Activated CD4-positive, alpha-beta T cell treated with anti-CD3 and anti-CD28 coated beads, Interleukin-2, amount 50 U/mL, for 16 hours (primary cell): ENCODE measurements around the gene RACGAP1.
A peak's percentile ranks its signal among the peaks of the same experiment; 100 is the strongest.

Experiments used
- DNase-seq: peaks from one replicate; pipeline ENCODE4 v3.0.0-alpha.2; 2020

Gene RACGAP1

DNA sequence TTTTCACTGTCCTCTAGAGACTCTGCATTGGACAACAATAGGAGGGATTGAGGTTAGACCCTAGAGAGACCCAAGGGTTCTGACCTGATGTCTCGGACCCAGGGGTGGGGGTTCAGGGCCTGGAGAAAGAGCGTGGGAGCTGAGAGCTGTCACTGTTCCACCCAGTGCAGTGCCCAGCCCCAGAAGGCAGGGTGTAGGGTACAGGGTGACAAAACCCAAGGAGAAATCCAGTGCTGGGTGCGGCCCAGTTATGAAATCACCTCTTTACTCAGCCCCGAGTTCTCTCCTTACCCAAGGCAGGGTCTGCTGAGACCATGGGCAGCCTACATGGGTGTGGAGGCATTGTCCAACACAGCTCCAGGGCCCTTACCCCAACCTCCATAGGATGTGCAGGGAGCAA, 72.1 kb downstream of the RACGAP1 start:
- no peak for DNase-seq

DNA sequence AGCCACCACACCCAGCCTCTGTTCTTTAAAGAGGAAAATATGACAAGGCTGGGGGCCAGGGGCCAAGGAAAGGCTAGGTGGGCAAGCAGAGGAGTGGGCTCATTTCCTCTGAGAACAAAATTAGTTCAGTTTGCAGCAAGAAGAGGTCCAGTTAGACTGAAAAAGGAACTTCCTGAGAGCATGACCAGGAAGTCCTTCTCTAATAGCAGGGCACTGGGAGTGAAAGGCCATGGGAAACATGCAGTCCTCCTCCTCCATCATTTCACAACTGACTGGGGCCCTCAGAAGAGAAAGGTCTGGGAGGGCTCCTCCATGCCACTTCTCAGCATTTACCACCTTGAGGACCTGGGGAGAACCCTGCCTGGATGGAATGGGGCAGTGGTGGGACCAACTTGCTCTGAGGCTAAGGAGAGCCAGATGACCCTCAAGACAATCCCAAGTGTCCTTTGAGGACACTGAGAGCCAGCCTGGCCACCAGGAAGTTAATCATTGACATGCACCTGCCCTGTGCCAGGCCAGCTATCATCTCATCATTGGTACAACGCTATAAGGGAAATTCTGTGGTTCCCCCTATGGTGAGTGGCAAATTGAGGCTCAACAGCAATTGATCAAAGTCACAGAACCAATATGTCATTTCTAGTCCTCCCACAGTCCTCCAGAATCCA, 72.8 kb downstream of the RACGAP1 start:
- no peak for DNase-seq

DNA sequence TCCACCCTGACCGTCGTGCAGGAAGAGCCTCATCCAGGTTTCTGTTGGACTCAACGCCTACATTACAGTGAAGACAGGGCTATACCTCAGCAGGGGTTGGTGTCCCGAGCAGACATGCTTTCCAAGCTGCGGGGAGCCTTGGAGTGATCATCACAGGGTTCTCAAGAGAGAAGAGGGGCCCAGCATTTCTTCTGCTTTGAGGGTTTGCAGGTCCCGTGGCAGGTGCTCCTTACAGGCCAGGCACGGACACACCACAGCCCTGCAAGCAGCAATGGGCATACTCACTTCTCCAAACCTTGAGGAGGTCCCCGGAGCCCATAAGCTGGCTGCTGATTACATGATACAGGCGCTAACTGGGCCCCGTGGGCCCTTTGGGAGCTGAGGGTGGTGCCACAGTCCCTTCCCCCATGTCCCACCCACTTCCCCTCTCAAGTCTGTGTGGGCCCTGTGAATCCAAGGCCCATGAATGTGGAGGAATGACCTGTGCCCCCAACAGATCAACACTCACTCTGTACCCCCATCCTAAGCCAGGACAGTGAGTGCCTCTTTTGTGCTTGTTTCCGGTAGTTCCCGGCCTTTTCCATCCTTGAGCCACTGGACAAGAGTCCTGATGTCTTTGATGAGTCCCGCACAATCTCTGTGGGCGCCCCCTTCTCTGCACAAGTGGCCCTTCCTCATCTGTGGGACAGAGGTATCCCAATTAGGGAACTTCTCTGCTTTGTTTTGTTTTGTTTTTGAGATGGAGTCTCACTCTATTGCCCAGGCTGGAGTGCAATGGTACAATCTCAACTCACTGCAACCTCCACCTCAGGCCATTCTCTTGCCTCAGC, 73.7 kb downstream of the RACGAP1 start:
- no peak for DNase-seq

DNA sequence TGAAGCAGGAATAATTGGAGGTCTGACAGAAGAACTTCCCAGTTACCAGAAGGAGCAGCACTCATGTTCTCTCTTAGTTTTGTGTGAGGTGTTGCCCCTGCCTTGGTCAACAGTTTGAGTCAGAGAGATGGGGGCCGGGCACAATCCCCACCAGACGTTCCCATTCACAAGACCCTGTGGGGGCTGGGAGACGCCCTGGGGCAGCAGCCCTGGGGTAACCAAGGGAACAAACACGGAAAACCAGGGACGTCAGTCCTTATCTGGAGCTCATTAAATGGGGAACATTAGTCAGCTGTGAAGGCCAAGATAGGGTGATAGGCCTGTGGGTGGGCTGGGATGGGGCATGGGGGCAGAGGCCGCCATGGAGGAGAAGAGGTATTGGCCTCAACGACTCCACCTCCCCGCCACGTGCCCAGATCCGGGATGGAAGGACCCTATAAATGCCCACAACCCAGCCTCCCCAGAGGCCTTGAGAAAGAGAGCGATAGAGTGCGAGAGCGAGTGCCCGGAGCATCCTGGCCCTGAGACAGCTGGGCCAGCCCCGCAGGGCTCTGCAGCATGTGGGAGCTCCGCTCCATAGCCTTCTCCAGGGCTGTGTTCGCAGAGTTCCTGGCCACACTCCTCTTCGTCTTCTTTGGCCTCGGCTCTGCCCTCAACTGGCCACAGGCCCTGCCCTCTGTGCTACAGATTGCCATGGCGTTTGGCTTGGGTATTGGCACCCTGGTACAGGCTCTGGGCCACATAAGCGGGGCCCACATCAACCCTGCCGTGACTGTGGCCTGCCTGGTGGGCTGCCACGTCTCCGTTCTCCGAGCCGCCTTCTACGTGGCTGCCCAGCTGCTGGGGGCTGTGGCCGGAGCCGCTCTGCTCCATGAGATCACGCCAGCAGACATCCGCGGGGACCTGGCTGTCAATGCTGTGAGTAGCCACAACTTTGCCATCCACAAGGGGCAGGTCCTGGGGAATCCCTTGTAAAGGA, 74.7 kb downstream of the RACGAP1 start, which contains the start of gene AQP2:
TSS of gene AQP2 (plus strand) at position 465 of the 979 bp plus-strand sequence. CDS start at position 559, 94 bp downstream.
- no peak for DNase-seq

DNA sequence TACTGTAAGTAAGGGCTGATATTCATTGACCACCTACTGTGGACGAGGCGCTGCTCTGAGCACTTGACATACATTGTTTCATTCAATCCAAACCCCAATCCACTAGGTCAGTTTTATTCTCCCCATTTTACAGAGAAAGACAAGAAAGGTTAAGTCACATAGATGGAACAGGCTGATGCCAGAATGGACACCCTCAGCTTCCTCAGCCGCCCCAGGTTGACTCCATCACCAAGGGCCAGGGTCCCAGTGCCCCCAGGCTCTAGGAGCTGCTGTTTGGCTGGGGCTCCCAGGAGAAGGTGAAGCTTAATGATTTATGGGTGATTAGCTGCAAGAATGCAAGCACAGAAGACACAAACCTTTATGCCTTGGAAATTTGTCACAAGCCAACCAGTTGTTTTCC, 75.4 kb downstream of the RACGAP1 start:
- no peak for DNase-seq

DNA sequence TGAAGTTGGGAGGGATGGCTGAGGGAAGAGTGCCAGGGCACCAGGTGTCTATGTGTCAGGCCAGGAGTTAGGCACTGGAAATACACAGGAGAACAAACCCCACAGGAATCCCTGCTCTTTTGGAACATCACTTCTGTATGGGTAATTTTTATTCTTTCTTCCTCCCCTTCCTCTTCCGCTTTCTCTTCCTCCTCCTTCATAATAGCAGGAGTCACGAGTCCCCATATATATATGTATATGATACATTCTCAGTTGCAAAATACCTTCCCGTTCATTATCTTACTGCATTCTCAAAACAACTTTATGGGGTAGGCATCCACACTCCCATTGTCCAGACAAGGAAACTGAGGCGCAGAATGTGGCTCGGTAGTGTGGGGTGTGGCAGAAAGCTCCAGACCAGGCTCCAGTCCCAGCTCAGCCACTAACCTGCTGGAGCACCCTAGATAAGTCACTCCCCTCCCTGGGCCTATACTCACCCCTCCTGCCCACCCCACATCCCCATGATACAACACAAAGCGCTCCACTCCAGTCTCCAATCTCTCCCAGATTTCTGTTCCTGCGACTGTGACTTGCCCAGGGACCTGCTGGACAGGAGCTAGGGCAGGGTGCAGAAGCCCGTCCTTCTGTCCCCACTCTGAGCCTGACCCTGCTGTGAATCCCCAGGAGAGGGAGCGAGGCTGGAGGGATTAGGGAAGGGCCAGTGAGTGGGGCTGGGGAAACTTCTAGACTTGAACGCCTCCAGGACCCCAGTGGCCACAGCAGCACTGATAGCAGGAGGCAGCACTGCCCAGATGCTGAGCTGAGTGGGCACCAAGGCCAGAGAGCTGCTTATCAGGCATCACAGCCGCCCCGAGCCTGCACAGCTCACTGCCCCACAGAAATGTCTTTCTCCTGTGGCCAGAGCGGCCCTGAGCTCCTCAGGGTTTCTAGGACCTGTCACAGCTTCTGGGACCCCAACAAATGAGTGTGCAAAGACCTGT, 76.1 kb downstream of the RACGAP1 start:
- no peak for DNase-seq

DNA sequence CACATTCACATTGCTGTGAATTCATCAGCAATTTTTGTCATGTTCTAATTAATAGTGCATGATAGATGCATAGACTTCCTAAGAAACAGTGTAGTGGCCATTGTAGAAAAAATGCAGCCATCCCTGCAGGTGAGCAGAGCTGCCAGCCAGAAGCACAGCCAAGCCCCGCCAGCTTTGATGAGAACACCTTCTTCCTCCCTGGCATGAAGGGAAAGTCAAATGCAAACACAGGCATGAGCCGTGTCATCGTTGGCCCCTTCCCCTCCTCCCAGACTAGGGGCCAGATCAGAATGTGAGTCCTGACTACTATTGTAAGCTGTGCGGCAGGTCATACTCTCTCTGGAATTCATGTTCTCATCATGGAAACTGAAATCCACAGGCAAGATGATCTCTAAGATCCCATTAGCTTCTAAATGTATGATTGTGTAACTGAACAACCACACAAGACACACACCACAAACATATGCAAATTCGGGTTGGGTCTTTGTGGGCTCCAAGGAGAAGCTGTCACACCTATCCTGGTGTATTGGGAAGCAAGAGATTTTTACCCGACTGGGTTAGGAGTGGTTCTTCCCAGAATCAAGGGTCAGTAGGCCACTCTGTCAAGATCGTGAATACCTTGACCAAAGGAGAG, 77.6 kb downstream of the RACGAP1 start:
- DNase-seq = no peak

DNA sequence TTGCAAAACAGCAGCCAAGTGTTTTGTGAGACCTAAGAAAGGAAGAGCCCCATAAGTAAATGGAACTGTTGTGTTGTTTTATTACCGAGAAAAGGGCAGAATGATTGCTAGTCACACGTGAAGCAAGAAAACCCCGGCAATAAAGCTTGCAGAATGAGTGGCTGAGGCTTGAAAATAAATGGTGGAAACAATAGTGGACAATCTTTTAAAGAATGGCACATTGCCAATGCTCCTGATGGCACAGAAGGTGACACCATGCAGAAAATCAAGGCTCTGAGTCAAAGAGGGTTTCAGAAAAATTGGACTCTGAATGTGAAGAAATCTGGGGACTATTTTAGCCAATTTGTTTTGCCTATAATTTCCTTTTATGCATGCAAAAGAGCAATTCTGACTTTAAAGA, 78.8 kb downstream of the RACGAP1 start:
- DNase-seq = no peak

DNA sequence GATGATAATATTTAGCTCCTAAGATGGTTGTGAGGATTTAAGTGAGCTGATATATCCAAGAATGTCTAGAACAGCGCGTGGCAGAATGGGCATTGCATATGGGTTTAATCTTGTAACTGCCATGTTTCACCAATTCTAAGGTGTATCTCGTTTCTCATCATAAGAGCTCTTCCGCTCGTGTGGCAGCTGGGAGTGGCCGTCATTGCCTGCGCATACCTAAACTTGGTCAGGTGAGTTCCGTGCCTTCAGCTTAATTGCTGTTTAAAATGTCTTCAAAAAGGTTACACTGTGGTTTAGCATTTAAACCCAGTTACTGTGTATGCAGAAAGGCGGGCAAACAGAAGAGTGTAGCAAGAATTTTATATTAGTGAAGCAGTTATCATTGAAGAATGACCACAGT, 79.2 kb downstream of the RACGAP1 start:
- no peak for DNase-seq

DNA sequence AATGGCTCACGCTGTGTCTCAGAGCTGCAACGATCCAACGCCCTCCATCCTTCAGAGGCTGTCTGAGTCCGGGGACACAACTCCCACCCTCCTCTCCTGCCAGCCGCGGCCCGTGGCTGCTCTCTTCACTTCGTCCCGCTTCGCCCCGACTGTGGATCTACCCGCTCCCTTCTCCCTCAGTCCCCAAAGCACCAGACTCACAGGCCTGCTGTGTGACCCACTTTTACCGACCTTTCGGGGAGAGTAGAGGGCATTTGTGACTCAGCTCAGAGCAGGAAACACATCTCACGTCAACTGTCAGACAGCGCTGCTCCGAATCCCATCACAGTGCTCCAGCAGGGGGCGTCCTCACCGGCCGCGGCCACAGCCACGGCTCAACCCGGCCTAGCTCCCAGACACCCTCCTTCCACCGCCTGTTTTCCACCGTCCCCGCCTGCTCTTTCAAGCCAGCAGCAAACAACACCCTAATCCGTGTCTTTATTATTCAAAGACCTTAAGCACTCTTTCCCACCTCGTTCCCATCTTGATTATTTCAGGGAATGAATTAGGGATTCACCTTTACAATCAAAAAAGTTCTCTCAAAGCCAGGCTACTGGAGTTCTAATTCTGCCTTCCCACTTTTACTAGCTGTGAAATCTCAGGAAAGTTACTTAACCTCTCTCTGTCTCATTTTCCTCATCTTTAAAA, 79.8 kb downstream of the RACGAP1 start:
- DNase-seq = peak; percentile 93

DNA sequence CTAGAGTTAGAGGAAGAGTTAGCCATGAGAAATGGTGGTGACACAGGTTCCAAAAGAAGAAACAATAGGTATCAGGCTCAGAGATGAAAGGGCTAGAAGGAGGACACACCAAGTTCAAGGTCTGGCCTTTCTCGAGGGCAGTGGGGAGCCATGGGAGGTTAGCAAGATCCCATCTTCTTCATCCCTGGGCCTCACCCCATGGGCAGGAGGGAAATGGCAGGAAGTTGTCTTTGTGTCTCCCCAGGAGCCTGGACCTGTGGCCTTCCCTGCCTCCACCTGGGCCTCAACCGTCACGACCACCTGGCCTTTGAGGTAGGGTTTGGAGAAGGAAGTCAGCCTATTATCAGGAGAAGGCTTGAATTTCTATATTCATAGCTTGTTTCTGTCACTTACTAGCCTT, 80.6 kb downstream of the RACGAP1 start:
- DNase-seq = no peak

DNA sequence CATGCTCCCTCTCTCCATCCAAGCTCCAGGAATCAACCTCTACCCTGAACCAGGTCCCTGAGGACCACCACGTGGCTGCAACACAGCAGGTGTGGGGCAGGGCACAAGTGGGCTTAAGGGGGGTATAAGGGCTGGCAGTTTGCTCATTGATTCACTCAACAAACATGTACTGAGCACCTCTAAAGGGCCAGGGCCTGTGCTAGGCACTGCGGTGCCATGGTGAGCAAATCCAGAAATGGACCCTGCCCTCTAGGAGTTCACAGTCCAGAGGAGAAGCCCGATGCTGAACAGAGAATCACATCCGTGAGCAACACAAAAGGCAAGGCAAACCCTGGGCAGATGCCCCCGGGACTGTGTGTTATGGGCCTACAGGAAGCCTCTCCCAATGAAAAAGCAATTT, 81.2 kb downstream of the RACGAP1 start:
- no peak for DNase-seq

DNA sequence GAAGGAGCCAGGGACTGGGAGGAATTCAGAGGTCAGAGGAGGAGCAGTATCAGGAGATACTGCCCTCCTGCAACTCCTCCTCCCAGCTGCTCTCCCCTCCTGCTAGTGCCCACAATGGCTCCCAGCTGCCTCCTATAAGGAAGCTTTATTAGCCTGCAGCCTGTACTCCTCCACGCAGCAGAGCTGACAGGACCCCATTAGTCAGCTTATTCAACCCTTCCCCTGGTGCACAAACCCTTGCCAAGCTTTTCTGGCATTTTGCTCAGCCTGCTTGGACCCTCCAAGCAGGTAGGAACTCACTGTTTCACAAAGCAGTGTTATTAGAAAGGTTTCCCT, 81.7 kb downstream of the RACGAP1 start:
- DNase-seq = no peak

DNA sequence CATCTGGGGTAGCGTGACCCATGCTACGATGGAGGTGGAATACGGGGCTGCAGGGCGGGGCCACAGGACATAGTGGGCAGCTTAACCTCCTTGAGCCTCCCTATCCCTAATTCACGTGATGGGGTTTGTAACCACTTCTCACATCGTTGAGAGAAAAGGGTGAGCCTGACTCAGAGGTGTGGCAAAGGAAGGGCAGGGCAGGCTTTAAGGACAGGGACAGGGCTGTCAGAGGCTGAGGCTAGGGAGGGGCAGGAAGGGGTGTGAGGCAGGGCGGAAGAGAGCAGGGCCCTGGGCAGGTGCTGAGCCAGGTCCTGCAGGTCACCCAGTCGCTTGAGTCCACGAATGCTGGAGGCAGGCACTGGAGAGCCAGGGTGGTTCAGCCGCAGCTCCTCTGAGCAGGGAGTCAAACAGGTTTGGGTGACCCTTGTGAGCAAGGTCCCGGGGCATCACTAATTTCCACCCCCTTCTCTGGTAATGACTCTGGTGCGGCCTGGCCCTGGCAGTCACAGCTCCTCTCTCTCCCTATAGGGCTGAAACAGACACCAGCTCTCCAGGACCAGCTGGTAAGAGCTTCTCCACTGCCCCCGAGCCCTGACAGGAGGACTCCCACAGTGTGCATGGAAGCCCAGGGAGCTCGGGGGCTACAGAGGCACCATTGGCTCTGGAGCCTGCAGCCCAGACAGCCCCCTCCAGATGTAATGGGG, 82.2 kb downstream of the RACGAP1 start:
- no peak for DNase-seq

DNA sequence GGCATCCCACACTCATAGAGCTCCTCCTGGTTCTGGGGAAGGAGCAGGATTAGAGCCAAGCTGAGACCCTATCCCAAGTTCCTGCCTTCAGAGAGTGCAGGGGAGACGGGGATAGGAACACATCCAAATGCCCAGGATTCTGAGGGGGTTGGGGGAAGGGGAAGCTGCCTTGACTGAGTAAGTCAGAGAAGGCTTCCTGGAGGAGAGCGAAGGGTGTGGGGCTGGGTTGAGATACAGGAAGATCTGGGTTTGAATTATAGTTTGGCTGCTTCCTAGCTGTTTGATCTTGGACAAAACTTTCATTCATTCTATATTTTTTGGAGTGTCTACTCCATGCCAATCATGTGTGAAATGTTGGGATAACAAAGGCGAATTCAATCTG, 82.8 kb downstream of the RACGAP1 start:
- DNase-seq = no peak

DNA sequence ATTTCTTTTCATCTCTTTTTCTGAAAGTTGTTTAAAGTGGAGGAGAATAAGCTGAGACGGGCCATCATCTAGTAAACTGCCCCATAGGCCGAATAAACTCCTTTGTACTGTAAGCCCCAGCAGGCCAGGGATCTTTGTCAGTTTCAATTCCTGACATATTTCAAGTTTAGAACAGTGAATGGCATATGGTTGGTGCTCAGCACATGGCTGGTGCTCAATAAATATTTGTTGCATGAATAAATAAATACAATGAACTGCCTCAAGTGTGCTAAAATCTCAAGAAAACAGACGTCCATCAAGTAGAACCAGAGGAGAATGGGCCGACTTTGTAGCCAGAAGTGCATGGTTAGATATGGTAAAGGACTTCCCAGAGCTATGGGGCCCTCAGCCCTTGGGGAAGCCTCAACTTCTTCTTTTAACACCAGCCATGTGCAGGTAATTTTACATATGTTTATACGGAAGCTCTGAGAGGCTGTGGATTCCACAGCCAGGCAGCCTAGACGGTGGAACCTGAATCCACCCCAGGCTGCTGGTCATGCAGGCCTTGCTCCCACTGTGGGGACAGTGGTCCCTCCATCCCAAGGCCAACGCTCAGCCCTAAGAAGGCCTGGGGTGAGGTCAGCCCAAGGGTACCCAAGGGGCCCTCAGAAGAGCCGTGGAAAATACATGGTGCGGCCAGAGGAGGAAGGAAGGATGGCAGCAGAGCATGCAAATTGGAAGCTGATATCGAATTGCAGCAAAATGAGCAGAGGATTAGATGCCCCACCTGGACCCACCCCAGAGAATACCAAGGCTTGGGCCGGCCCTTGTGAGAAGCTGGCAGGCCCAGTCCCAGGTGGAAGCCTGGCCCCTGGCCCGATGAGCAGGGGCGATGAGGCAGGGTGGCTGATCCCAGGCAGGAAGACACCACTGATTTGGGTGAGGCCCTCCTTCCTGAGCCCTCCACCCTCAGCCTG, 83.5 kb downstream of the RACGAP1 start:
- DNase-seq = no peak

DNA sequence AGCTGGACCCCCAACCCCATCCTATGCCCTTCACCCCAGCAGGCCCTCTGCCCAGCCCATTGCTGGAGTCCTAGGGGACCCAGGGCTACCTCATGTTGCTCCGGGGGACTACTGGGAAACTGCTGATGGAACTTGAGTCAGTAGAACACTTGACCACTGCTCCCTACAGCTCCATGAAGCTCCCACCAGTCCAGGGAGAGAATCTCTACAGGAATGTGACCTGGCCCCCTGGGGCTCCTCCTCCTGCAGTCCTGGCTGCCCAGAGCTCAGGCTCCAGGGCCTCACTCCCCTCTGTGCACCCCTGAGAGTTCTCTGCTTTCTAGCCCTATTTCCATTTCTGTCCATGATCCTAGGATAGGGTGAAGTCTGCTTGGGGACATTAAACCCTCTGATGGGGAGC, 85.6 kb downstream of the RACGAP1 start:
- no peak for DNase-seq

DNA sequence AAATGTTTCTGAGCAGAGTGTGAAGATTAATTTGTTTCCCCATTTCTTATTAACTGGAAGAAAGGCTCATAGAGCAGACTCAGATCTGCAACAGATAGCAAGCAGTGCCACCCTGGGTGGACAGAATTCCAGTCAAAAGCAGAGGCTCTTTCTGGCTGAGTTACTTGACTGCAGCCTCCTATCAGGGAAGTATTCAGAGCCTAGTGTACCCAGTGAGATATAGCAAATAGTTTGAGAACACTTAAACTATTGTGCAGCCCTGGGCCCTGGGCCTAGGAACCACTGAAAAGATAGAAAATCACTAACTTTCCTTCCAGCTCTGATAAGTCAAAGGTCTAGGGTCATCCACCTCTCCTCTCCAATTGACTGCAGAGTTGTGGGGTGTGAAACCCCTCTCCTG, 86.0 kb downstream of the RACGAP1 start:
- DNase-seq = no peak
